IMR-90 (cell line): ENCODE data around the gene PGAP1. TPM values are rescaled to one million over a fixed set of nuclear protein-coding genes. Genes with fewer than 3 reads are reported as not detected.

Source experiments
- ATAC-seq: fragments of 200-7000 bp; cut with Tn5 transposase; 2 replicates; pipeline ENCODE4 v1.9.1; 2020; ENCODE audit warnings: low read depth, mild to moderate bottlenecking, moderate library complexity
- BruUV-seq: library from RNA; stranded (reverse); fragments of 400-500 nt; replicated peaks from 2 replicates; lab custom pipeline; 2021; lab: Mats Ljungman, UMichigan
- CTCF ChIA-PET: fragments of 300-600 bp; formaldehyde crosslinking; extraction: SDS; loops from one replicate; lab custom pipeline; 2021; ENCODE audit warnings: antibody characterized with exemption; lab: Yijun Ruan, JAX
- POLR2A ChIA-PET: fragments of 300-600 bp; sonication (Branson Sonifier 250); formaldehyde crosslinking; loops from one replicate; lab custom pipeline; 2022; ENCODE audit warnings: antibody characterized with exemption; ENCODE audit not compliant: unreplicated experiment; lab: Charles Lee
- DNase-seq: peaks from one replicate; pipeline ENCODE4 v3.0.0; 2013
- H2AFZ ChIP-seq: replicated peaks from 2 replicates; pipeline ENCODE3; 2013; ENCODE audit warnings: low read length, mild to moderate bottlenecking; ENCODE audit not compliant: poor library complexity
- H2AK5ac ChIP-seq: 2 replicates; pipeline ENCODE4 v1.6.1; 2013; ENCODE audit warnings: low read depth, low read length, inconsistent platforms
- H2AK9ac ChIP-seq: replicated peaks from 2 replicates; pipeline ENCODE3; 2013; ENCODE audit warnings: mild to moderate bottlenecking, low read depth, low read length, moderate library complexity; ENCODE audit not compliant: poor library complexity
- H2BK120ac ChIP-seq: 2 replicates; pipeline ENCODE4 v1.6.1; 2013; ENCODE audit warnings: low read depth, low read length, inconsistent platforms
- H2BK15ac ChIP-seq: 3 replicates; pipeline ENCODE4 v1.6.1; 2013; ENCODE audit warnings: low read depth, low read length, inconsistent platforms
- H2BK20ac ChIP-seq: 2 replicates; pipeline ENCODE4 v1.6.1; 2013; ENCODE audit warnings: low read depth, mild to moderate bottlenecking, inconsistent platforms, low read length, moderate library complexity
- H2BK5ac ChIP-seq: 2 replicates; pipeline ENCODE4 v1.6.1; 2013; ENCODE audit warnings: mild to moderate bottlenecking, low read depth, low read length, inconsistent platforms; ENCODE audit not compliant: poor library complexity, severe bottlenecking
- H3K14ac ChIP-seq: replicated peaks from 2 replicates; pipeline ENCODE4 v1.6.1; 2013; ENCODE audit warnings: low read depth, low read length, inconsistent platforms
- H3K18ac ChIP-seq: 2 replicates; pipeline ENCODE4 v1.6.1; 2013; ENCODE audit warnings: low read depth, low read length, control low read depth
- H3K23ac ChIP-seq: 2 replicates; pipeline ENCODE4 v1.6.1; 2013; ENCODE audit warnings: low read depth, low read length, inconsistent platforms
- H3K27ac ChIP-seq: 2 replicates; pipeline ENCODE4 v1.5.1; 2013; ENCODE audit warnings: mild to moderate bottlenecking, control low read depth, low read length; ENCODE audit not compliant: insufficient read depth
- H3K27me3 ChIP-seq: 2 replicates; pipeline ENCODE4 v1.6.1; 2013; ENCODE audit warnings: low read length; ENCODE audit not compliant: control insufficient read depth, insufficient read depth
- H3K36me3 ChIP-seq: 2 replicates; pipeline ENCODE4 v1.6.1; 2013; ENCODE audit warnings: low read length, mixed read lengths; ENCODE audit not compliant: control insufficient read depth, insufficient read depth
- H3K4ac ChIP-seq: 2 replicates; pipeline ENCODE4 v1.6.1; 2013; ENCODE audit warnings: low read depth, low read length, inconsistent platforms
- H3K4me1 ChIP-seq: 2 replicates; pipeline ENCODE4 v1.6.1; 2013; ENCODE audit warnings: low read length, mixed read lengths; ENCODE audit not compliant: control insufficient read depth, insufficient read depth
- H3K4me2 ChIP-seq: 2 replicates; pipeline ENCODE4 v1.6.1; 2013; ENCODE audit warnings: low read depth, mild to moderate bottlenecking, control low read depth, low read length, moderate library complexity
- H3K4me3 ChIP-seq: 2 replicates; pipeline ENCODE4 v1.5.1; 2013; ENCODE audit warnings: low read depth, mild to moderate bottlenecking, control low read depth, low read length, moderate library complexity; ENCODE audit not compliant: insufficient read depth
- H3K56ac ChIP-seq: 2 replicates; pipeline ENCODE4 v1.6.1; 2013; ENCODE audit warnings: low read length, inconsistent platforms; ENCODE audit not compliant: insufficient read depth; ENCODE audit errors: extremely low read depth
- H3K79me1 ChIP-seq, 2 experiments: 2 replicates each; pipeline ENCODE4 v1.6.1; 2013; ENCODE audit warnings: low read length in 2 of 2, inconsistent platforms in 1 of 2, low read depth in 1 of 2
- H3K9ac ChIP-seq: 2 replicates; pipeline ENCODE4 v1.6.1; 2013; ENCODE audit warnings: low read depth, low read length, control low read depth
- H3K9me1 ChIP-seq: 2 replicates; pipeline ENCODE4 v1.6.1; 2013; ENCODE audit warnings: low read length, inconsistent platforms; ENCODE audit not compliant: insufficient read depth
- H3K9me3 ChIP-seq: 2 replicates; pipeline ENCODE4 v1.6.1; 2013; ENCODE audit warnings: low read length; ENCODE audit not compliant: control insufficient read depth, insufficient read depth
- H4K20me1 ChIP-seq: 2 replicates; pipeline ENCODE4 v1.6.1; 2013; ENCODE audit warnings: low read length, inconsistent platforms; ENCODE audit not compliant: insufficient read depth
- H4K5ac ChIP-seq: 2 replicates; pipeline ENCODE4 v1.6.1; 2013; ENCODE audit warnings: mild to moderate bottlenecking, low read depth, low read length, control low read depth
- H4K8ac ChIP-seq, 2 experiments: 2 replicates each; pipeline ENCODE4 v1.6.1; 2013; ENCODE audit warnings: low read depth in 2 of 2, low read length in 2 of 2, control low read depth in 1 of 2, inconsistent platforms in 1 of 2
- H4K91ac ChIP-seq: 2 replicates; pipeline ENCODE4 v1.6.1; 2013; ENCODE audit warnings: low read depth, low read length, inconsistent platforms; ENCODE audit not compliant: insufficient read depth
- BHLHE40 ChIP-seq: fragments of 150-350 bp; IDR thresholded peaks from 2 replicates; pipeline ENCODE4 v1.6.1; 2016; ENCODE audit warnings: mild to moderate bottlenecking, low read depth, low read length
- CHD1 ChIP-seq: IDR thresholded peaks from 2 replicates; pipeline ENCODE4 v1.6.1; 2012; ENCODE audit warnings: low read depth, low read length, improper control_type of control experiment
- CTCF ChIP-seq: conservative IDR thresholded peaks from 2 replicates; pipeline ENCODE4 v1.5.1; 2012; ENCODE audit warnings: mild to moderate bottlenecking, low read depth, low read length, improper control_type of control experiment
- FOS ChIP-seq: fragments of 150-350 bp; IDR thresholded peaks from 2 replicates; pipeline ENCODE4 v1.6.1; 2016; ENCODE audit warnings: low read depth, low read length
- MAZ ChIP-seq: IDR thresholded peaks from 2 replicates; pipeline ENCODE4 v1.6.1; 2012; ENCODE audit warnings: low read depth, mild to moderate bottlenecking, low read length, improper control_type of control experiment, moderate library complexity, borderline replicate concordance
- MXI1 ChIP-seq: IDR thresholded peaks from 2 replicates; pipeline ENCODE4 v1.6.1; 2012; ENCODE audit warnings: low read depth, mild to moderate bottlenecking, low read length, moderate library complexity, borderline replicate concordance
- RAD21 ChIP-seq: IDR thresholded peaks from 2 replicates; pipeline ENCODE4 v1.6.1; 2012; ENCODE audit warnings: low read length, improper control_type of control experiment
- RCOR1 ChIP-seq: IDR thresholded peaks from 2 replicates; pipeline ENCODE4 v1.6.1; 2012; ENCODE audit warnings: mild to moderate bottlenecking, low read length, improper control_type of control experiment; ENCODE audit not compliant: insufficient replicate concordance
- SMC3 ChIP-seq: fragments of 150-350 bp; IDR thresholded peaks from 2 replicates; pipeline ENCODE4 v1.6.1; 2016; ENCODE audit warnings: low read depth, mild to moderate bottlenecking, antibody characterized with exemption, low read length, moderate library complexity
- USF2 ChIP-seq: fragments of 150-350 bp; IDR thresholded peaks from 2 replicates; pipeline ENCODE4 v1.6.1; 2017; ENCODE audit warnings: mild to moderate bottlenecking, antibody characterized with exemption, low read length, low read depth
- WGBS, 2 experiments: methylation state at CpG; one replicate each; pipeline versions ENCODE4 v1.1.5 to v1.1.7; 2013; ENCODE audit warnings: missing lambda C conversion rate in 2 of 2; ENCODE audit not compliant: insufficient read length in 1 of 2; ENCODE audit errors: extremely low coverage in 2 of 2; 5-methylcytosine and 5-hydroxymethylcytosine counted together
- dilution Hi-C: fragments of 300-500 bp; cut with HindIII; formaldehyde crosslinking; loops from one replicate; pipeline ENCODE4 v1.14.3; 2018; ENCODE audit warnings: low sequenced_read_pairs; ENCODE audit not compliant: unreplicated experiment
- in situ Hi-C: fragments of 300-500 bp; cut with MboI; formaldehyde crosslinking; loops from 3 replicates; pipeline ENCODE4 v1.14.3; 2019; ENCODE audit warnings: low sequenced_read_pairs, inconsistent platforms, mixed read lengths
- intact Hi-C: fragments of 100-400 bp; cut with micrococcal nuclease; formaldehyde crosslinking; loops from 2 replicates; pipeline ENCODE4 v1.10.0; 2022
- polyA plus RNA-seq, 3 experiments: library from polyadenylated mRNA; depleted of rRNA; stranded (reverse); fragments of >200 nt; gene quantifications; 2 replicates each; pipeline ENCODE4 v1.2.3, GENCODE V29; 2012; ENCODE audit warnings: low replicate concordance in 1 of 3
- total RNA-seq: library from RNA; depleted of rRNA; stranded (reverse); fragments of >200 nt; gene quantifications from 2 replicates; pipeline ENCODE4 v1.2.3, GENCODE V29; 2012

PGAP1 gene
- total and polyA plus RNA-seq, 2 of the 4 experiments (the other 2 are of a cell fraction) = 1.9 to 5.7 TPM

- no peak overlapping the region for H3K4ac ChIP-seq
- H3K9me1 ChIP-seq = peaks cover 2% of the 10 kb centered on the region; the same call in 1 of the 2 replicates
- H3K36me3 ChIP-seq = no peaks in the 10 kb centered on the region
- H3K23ac ChIP-seq = no peak overlapping the region
- CTCF ChIA-PET = no interaction called here
- H3K27me3 ChIP-seq = no peaks in the 10 kb centered on the region
- H2BK5ac ChIP-seq = no peak overlapping the region
- H3K9me3 ChIP-seq = no peaks in the 10 kb centered on the region
- H2AK9ac ChIP-seq = no peak overlapping the region
- no peaks in the 10 kb centered on the region for H4K20me1 ChIP-seq
- no peak overlapping the region for H2BK15ac ChIP-seq
- H4K91ac ChIP-seq = no peak overlapping the region
- in situ Hi-C loops (no loop called here), intact Hi-C loops (no loop called here), dilution Hi-C loops (no loop called here)
- POLR2A ChIA-PET = no interaction called here
- no peak overlapping the region for H3K27ac ChIP-seq
- no peak overlapping the region for H2BK20ac ChIP-seq
- no peak overlapping the region for H3K56ac ChIP-seq
- no peak overlapping the region for H2AFZ ChIP-seq
- no peak overlapping the region for H2AK5ac ChIP-seq
- H3K4me2 ChIP-seq = no peak overlapping the region
- no peaks in the 10 kb centered on the region for H3K79me1 ChIP-seq
- WGBS, 2 experiments = no CpG with 5 or more reads among the region's 3 CpGs
- DNase-seq (no peak), ATAC-seq (no peak)
- H3K14ac ChIP-seq = no peak overlapping the region
- H2BK120ac ChIP-seq = no peak overlapping the region
- no peak for TF ChIP-seq BHLHE40
- no peak for TF ChIP-seq FOS
- TF ChIP-seq MXI1 = no peak
- no peak for TF ChIP-seq MAZ
- TF ChIP-seq RAD21 = no peak
- no peak for TF ChIP-seq CHD1
- no peak for TF ChIP-seq USF2
- TF ChIP-seq CTCF = no peak
- TF ChIP-seq RCOR1 = no peak
- no peak for TF ChIP-seq SMC3
- H3K4me1 ChIP-seq = no peaks in the 10 kb centered on the region
- H3K9ac ChIP-seq = no peak overlapping the region
- no TSS peak for BruUV-seq
- H3K4me3 ChIP-seq = no peak overlapping the region
- no peak overlapping the region for H4K5ac ChIP-seq
- H3K18ac ChIP-seq = no peak overlapping the region
- no peak overlapping the region for H4K8ac ChIP-seq
Observed at GRCh38 chr2:196967775-196968174, 41.3 kb upstream of the PGAP1 start.
